Measurements from ENCODE around the gene HPCAL4. TPM values are rescaled to one million over a fixed set of nuclear protein-coding genes. Genes with fewer than 3 reads are reported as not detected.

The HPCAL4 gene
- total RNA-seq, 5 donors from 2014 or later (not counting 1 experiment from before 2014, with no cell fraction given): 10.3 to 38.5 (median 28.5) TPM

DNA sequence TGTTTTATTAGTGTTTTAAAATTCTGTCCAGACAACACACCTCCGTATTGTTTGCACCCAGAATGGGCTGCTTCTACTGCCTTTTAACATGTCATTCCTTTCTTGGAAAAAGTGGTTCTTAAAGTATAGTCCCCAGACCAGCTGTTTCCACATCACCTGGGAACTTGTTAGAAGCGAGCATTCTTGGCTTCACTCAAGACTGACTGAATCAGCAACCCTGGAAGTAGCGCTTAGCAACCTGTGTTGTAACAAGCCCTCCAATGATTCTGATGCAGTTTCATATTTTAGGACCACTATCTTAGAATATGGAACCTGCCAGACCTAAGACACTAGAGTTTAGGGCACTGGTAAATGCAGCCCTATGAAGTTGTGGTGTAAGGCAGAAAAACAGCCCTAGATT lies 41.5 kb upstream of the HPCAL4 start:
- H3K27ac Mint-ChIP-seq: no peak overlapping the region
- H3K27me3 ChIP-seq (replicated peaks in 1 of 2; ENCODE audit: control insufficient read depth in 2 of 2, extremely low read depth in 1 of 2, insufficient read depth in 2 of 2, low read length in 1 of 2): peaks cover 25 to 41% of the 10 kb centered on the region in 2 experiments
- H3K27me3 Mint-ChIP-seq: peaks cover 53 to 66% of the 10 kb centered on the region in 2 donors
- ChIA-PET POLR2A (no interaction called here), CTCF (interaction anchor here in 1 of 2 donors (1.2 kb wide), 1 partner anchor 126 kb away, joined by 3 read pairs; no protein-coding TSS in a partner anchor)
- no peak for ATAC-seq (replicated peaks in 1 of 4)
- WGBS (ENCODE audit: insufficient coverage): no CpG with 5 or more reads among the region's 3 CpGs
- no peak overlapping the region for H3K4me3 ChIP-seq (ENCODE audit: control insufficient read depth in 1 of 2, extremely low read depth in 1 of 2, low read length in 1 of 2)
- no peak overlapping the region for H3K4me3 Mint-ChIP-seq
- no peaks in the 10 kb centered on the region for H3K36me3 ChIP-seq (ENCODE audit: control insufficient read depth in 2 of 2, extremely low read depth in 1 of 2, insufficient read depth in 1 of 2, low read length in 1 of 2)
- H3K4me1 ChIP-seq (ENCODE audit: control insufficient read depth in 1 of 2, extremely low read depth in 1 of 2, insufficient read depth in 2 of 2, low read length in 2 of 2): peaks cover 0 to 7% of the 10 kb centered on the region in 2 experiments
- DNase-seq: no peak
- peaks cover 2 to 14% (median 5%) of the 10 kb centered on the region in 3 donors for H3K4me1 Mint-ChIP-seq
- no peaks in the 10 kb centered on the region for H3K36me3 Mint-ChIP-seq
- H3K27ac ChIP-seq (ENCODE audit: low read length): no peak overlapping the region
- H3K9me3 Mint-ChIP-seq: peaks cover 0 to 6% (median 0%) of the 10 kb centered on the region in 3 donors
- no peaks in the 10 kb centered on the region for H3K9me3 ChIP-seq

DNA sequence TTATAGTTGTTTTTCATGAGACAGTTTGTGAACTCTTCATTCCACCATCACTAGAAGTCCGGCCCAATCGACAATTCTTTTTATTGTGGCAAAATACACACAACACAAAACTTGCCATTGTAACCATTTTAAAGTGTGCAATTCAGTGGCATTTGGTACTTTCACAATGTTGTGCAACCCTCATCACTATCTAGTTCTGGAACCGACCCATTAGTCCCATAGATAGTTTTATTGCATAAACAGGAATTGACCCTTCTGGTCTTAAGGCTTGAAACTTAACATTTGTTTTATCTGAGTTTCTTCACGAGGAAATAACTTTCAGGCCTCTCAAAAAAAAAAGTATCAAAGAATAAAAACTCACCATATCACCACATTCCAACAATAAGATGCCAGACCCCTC lies 38.6 kb upstream of the HPCAL4 start:
- ChIA-PET CTCF (no interaction called here), POLR2A (interaction anchor here in 1 of 2 donors (0.6 kb wide), 1 partner anchor 9 kb away, joined by 3 read pairs; the partner anchor contains the start of gene PPIE)
- no peaks in the 10 kb centered on the region for H3K36me3 ChIP-seq (ENCODE audit: control insufficient read depth in 2 of 2, extremely low read depth in 1 of 2, insufficient read depth in 1 of 2, low read length in 1 of 2)
- Mint-ChIP-seq H3K36me3 (no peaks in the 10 kb centered on the region), H3K9me3 (no peaks in the 10 kb centered on the region), H3K4me3 (no peak overlapping the region), H3K4me1 (peaks cover 5 to 6% (median 5%) of the 10 kb centered on the region in 3 donors), H3K27ac (no peak overlapping the region), H3K27me3 (peaks cover 61 to 73% of the 10 kb centered on the region in 2 donors)
- H3K27ac ChIP-seq (ENCODE audit: low read length): no peak overlapping the region
- peaks cover 28 to 48% of the 10 kb centered on the region in 2 experiments for H3K27me3 ChIP-seq (replicated peaks in 1 of 2; ENCODE audit: control insufficient read depth in 2 of 2, extremely low read depth in 1 of 2, insufficient read depth in 2 of 2, low read length in 1 of 2)
- H3K4me3 ChIP-seq (ENCODE audit: control insufficient read depth in 1 of 2, extremely low read depth in 1 of 2, low read length in 1 of 2): no peak overlapping the region
- no peaks in the 10 kb centered on the region for H3K4me1 ChIP-seq (ENCODE audit: control insufficient read depth in 1 of 2, extremely low read depth in 1 of 2, insufficient read depth in 2 of 2, low read length in 2 of 2)
- ATAC-seq (replicated peaks in 1 of 4): no peak
- DNase-seq: no peak
- 33% methylated on average over 2 of the region's 4 CpGs for WGBS (ENCODE audit: insufficient coverage)
- H3K9me3 ChIP-seq: no peaks in the 10 kb centered on the region

GRCh38 chr1:39729030-39729429 lies 37.8 kb upstream of the HPCAL4 start:
- POLR2A ChIA-PET: interaction anchor here in 1 of 2 donors (0.6 kb wide), 1 partner anchor 9 kb away, joined by 3 read pairs; the partner anchor contains the start of gene PPIE
- peak overlapping the region in 1 of 2 donors; percentile 66 for H3K27ac Mint-ChIP-seq
- ATAC-seq (replicated peaks in 1 of 4): no peak

DNA sequence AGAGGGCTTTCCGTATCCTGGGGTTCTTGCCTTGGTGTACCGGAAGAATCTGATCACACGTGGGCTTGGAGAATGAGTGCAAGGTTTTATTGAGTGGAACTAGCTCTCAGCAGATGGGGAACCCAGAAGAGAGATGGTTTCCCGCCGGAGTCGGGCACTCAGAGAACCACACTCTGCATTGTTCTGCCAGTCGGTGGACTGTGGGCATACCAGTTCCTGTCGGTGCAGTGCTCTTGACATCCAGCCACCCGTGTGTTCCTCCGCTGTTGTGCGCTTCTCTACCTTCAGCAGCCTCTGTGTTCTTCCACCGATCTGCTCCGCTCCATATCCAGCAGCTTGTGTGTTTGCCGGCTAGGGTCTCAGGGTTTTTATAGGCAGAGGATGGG lies 36.7 kb upstream of the HPCAL4 start:
- Mint-ChIP-seq H3K4me1 (peaks cover 5 to 6% (median 5%) of the 10 kb centered on the region in 3 donors), H3K36me3 (no peaks in the 10 kb centered on the region), H3K27me3 (peaks cover 61 to 66% of the 10 kb centered on the region in 2 donors), H3K9me3 (no peaks in the 10 kb centered on the region), H3K4me3 (no peak overlapping the region), H3K27ac (peak overlapping the region in 1 of 2 donors; percentile 23)
- ChIA-PET POLR2A (interaction anchor here in 1 of 2 donors (0.6 kb wide), 1 partner anchor 148 kb away, joined by 3 read pairs; no protein-coding TSS in a partner anchor), CTCF (interaction anchor here in 1 of 2 donors (0.9 kb wide), 1 partner anchor 13 kb away, joined by 3 read pairs; no protein-coding TSS in a partner anchor)
- Histone ChIP-seq H3K9me3 (no peaks in the 10 kb centered on the region), H3K27me3 (replicated peaks in 1 of 2; ENCODE audit: control insufficient read depth in 2 of 2, extremely low read depth in 1 of 2, insufficient read depth in 2 of 2, low read length in 1 of 2) (peaks cover 19 to 37% of the 10 kb centered on the region in 2 experiments), H3K36me3 (ENCODE audit: control insufficient read depth in 2 of 2, extremely low read depth in 1 of 2, insufficient read depth in 1 of 2, low read length in 1 of 2) (no peaks in the 10 kb centered on the region), H3K27ac (ENCODE audit: low read length) (no peak overlapping the region), H3K4me1 (ENCODE audit: control insufficient read depth in 1 of 2, extremely low read depth in 1 of 2, insufficient read depth in 2 of 2, low read length in 2 of 2) (no peaks in the 10 kb centered on the region), H3K4me3 (ENCODE audit: control insufficient read depth in 1 of 2, extremely low read depth in 1 of 2, low read length in 1 of 2) (no peak overlapping the region)
- 82% methylated on average over 7 of the region's 14 CpGs for WGBS (ENCODE audit: insufficient coverage)
- ATAC-seq (replicated peaks in 1 of 4) (no peak), DNase-seq (no peak)

More at GRCh38 chr1:39729030-39729429, 37.8 kb upstream of the HPCAL4 start:
- H3K36me3 ChIP-seq (ENCODE audit: control insufficient read depth in 2 of 2, extremely low read depth in 1 of 2, insufficient read depth in 1 of 2, low read length in 1 of 2): no peaks in the 10 kb centered on the region
- H3K27me3 ChIP-seq (replicated peaks in 1 of 2; ENCODE audit: control insufficient read depth in 2 of 2, extremely low read depth in 1 of 2, insufficient read depth in 2 of 2, low read length in 1 of 2): peaks cover 28 to 44% of the 10 kb centered on the region in 2 experiments
- CTCF ChIA-PET: interaction anchor here in 1 of 2 donors (0.9 kb wide), 1 partner anchor 12 kb away, joined by 3 read pairs; no protein-coding TSS in a partner anchor
- WGBS (ENCODE audit: insufficient coverage): 83% methylated on average over 2 of the region's 3 CpGs
- H3K4me3 Mint-ChIP-seq: no peak overlapping the region
- no peaks in the 10 kb centered on the region for H3K9me3 Mint-ChIP-seq
- H3K36me3 Mint-ChIP-seq: no peaks in the 10 kb centered on the region
- H3K4me1 ChIP-seq (ENCODE audit: control insufficient read depth in 1 of 2, extremely low read depth in 1 of 2, insufficient read depth in 2 of 2, low read length in 2 of 2): no peaks in the 10 kb centered on the region
- DNase-seq: no peak
- H3K4me1 Mint-ChIP-seq: peaks cover 5 to 6% (median 5%) of the 10 kb centered on the region in 3 donors
- H3K9me3 ChIP-seq: no peaks in the 10 kb centered on the region
- H3K27me3 Mint-ChIP-seq: peaks cover 68 to 75% of the 10 kb centered on the region in 2 donors
- no peak overlapping the region for H3K4me3 ChIP-seq (ENCODE audit: control insufficient read depth in 1 of 2, extremely low read depth in 1 of 2, low read length in 1 of 2)
- no peak overlapping the region for H3K27ac ChIP-seq (ENCODE audit: low read length)

- Mint-ChIP-seq H3K4me3 (no peak overlapping the region), H3K9me3 (no peaks in the 10 kb centered on the region), H3K36me3 (no peaks in the 10 kb centered on the region), H3K27ac (no peak overlapping the region), H3K4me1 (peaks cover 5 to 6% (median 5%) of the 10 kb centered on the region in 3 donors), H3K27me3 (peaks cover 61% of the 10 kb centered on the region in 2 donors)
- ChIA-PET POLR2A (interaction anchor here in 1 of 2 donors (0.6 kb wide), 2 partner anchors 79 to 147 kb away, joined by 3 to 8 read pairs; no protein-coding TSS in a partner anchor), CTCF (interaction anchor here in 1 of 2 donors (1.0 kb wide), 1 partner anchor 70 kb away, joined by 3 read pairs; no protein-coding TSS in a partner anchor)
- no peaks in the 10 kb centered on the region for H3K4me1 ChIP-seq (ENCODE audit: control insufficient read depth in 1 of 2, extremely low read depth in 1 of 2, insufficient read depth in 2 of 2, low read length in 2 of 2)
- ATAC-seq (replicated peaks in 1 of 4): no peak
- DNase-seq: no peak
- no peaks in the 10 kb centered on the region for H3K9me3 ChIP-seq
- no peaks in the 10 kb centered on the region for H3K36me3 ChIP-seq (ENCODE audit: control insufficient read depth in 2 of 2, extremely low read depth in 1 of 2, insufficient read depth in 1 of 2, low read length in 1 of 2)
- peaks cover 18 to 33% of the 10 kb centered on the region in 2 experiments for H3K27me3 ChIP-seq (replicated peaks in 1 of 2; ENCODE audit: control insufficient read depth in 2 of 2, extremely low read depth in 1 of 2, insufficient read depth in 2 of 2, low read length in 1 of 2)
- 36% methylated on average over 5 of the region's 10 CpGs for WGBS (ENCODE audit: insufficient coverage)
- no peak overlapping the region for H3K4me3 ChIP-seq (ENCODE audit: control insufficient read depth in 1 of 2, extremely low read depth in 1 of 2, low read length in 1 of 2)
- no peak overlapping the region for H3K27ac ChIP-seq (ENCODE audit: low read length)
These were observed 36.1 kb upstream of the HPCAL4 start for GRCh38 chr1:39727221-39727931.

- WGBS (ENCODE audit: insufficient coverage): no CpG with 5 or more reads among the region's 3 CpGs
- Histone ChIP-seq H3K36me3 (ENCODE audit: control insufficient read depth in 2 of 2, extremely low read depth in 1 of 2, insufficient read depth in 1 of 2, low read length in 1 of 2) (no peaks in the 10 kb centered on the region), H3K4me3 (ENCODE audit: control insufficient read depth in 1 of 2, extremely low read depth in 1 of 2, low read length in 1 of 2) (no peak overlapping the region), H3K27ac (ENCODE audit: low read length) (no peak overlapping the region), H3K9me3 (no peaks in the 10 kb centered on the region), H3K4me1 (ENCODE audit: control insufficient read depth in 1 of 2, extremely low read depth in 1 of 2, insufficient read depth in 2 of 2, low read length in 2 of 2) (no peaks in the 10 kb centered on the region), H3K27me3 (replicated peaks in 1 of 2; ENCODE audit: control insufficient read depth in 2 of 2, extremely low read depth in 1 of 2, insufficient read depth in 2 of 2, low read length in 1 of 2) (peaks cover 22 to 31% of the 10 kb centered on the region in 2 experiments)
- H3K4me1 Mint-ChIP-seq: peaks cover 5 to 6% (median 5%) of the 10 kb centered on the region in 3 donors
- DNase-seq (no peak), ATAC-seq (replicated peaks in 1 of 4) (no peak)
- no peaks in the 10 kb centered on the region for H3K9me3 Mint-ChIP-seq
- no peak overlapping the region for H3K27ac Mint-ChIP-seq
- ChIA-PET CTCF (interaction anchor here in 1 of 2 donors (1.0 kb wide), 1 partner anchor 69 kb away, joined by 3 read pairs; no protein-coding TSS in a partner anchor), POLR2A (no interaction called here)
- H3K36me3 Mint-ChIP-seq: no peaks in the 10 kb centered on the region
- no peak overlapping the region for H3K4me3 Mint-ChIP-seq
- peaks cover 59 to 64% of the 10 kb centered on the region in 2 donors for H3K27me3 Mint-ChIP-seq
These were observed 35.4 kb upstream of the HPCAL4 start for GRCh38 chr1:39726600-39726999.
